ENCODE data around the gene C2CD4B.

- TF ChIP-seq, protein P1, sequence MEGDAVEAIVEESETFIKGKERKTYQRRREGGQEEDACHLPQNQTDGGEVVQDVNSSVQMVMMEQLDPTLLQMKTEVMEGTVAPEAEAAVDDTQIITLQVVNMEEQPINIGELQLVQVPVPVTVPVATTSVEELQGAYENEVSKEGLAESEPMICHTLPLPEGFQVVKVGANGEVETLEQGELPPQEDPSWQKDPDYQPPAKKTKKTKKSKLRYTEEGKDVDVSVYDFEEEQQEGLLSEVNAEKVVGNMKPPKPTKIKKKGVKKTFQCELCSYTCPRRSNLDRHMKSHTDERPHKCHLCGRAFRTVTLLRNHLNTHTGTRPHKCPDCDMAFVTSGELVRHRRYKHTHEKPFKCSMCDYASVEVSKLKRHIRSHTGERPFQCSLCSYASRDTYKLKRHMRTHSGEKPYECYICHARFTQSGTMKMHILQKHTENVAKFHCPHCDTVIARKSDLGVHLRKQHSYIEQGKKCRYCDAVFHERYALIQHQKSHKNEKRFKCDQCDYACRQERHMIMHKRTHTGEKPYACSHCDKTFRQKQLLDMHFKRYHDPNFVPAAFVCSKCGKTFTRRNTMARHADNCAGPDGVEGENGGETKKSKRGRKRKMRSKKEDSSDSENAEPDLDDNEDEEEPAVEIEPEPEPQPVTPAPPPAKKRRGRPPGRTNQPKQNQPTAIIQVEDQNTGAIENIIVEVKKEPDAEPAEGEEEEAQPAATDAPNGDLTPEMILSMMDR (conservative IDR thresholded peaks at IDR 0.05; ENCODE audit: low read depth, low read length): no peak
- TF ChIP-seq EZH2 (IDR thresholded peaks at IDR 0.05; ENCODE audit: low read length, unreplicated experiment): no peak
Observed at GRCh38 chr15:62208884-62209283, 43.8 kb upstream of the C2CD4B start.

Measured in PC-3 (cell line).